H9 (cell line): Measurements from ENCODE around the gene ADNP2. TPM values are rescaled to one million over a fixed set of nuclear protein-coding genes. Genes with fewer than 3 reads are reported as not detected.

Source experiments
- DNase-seq: peaks from one replicate; pipeline ENCODE4 v3.0.0-alpha.2; 2017
- H2AFZ ChIP-seq: one replicate; pipeline ENCODE4 v1.6.1; 2013; ENCODE audit warnings: mild to moderate bottlenecking, low read length, control low read depth, moderate library complexity
- H2AK5ac ChIP-seq: 2 replicates; pipeline ENCODE4 v1.6.1; 2013; ENCODE audit warnings: low read length, control low read depth, mixed read lengths; ENCODE audit not compliant: insufficient read length
- H2BK120ac ChIP-seq: one replicate; pipeline ENCODE4 v1.6.1; 2013; ENCODE audit warnings: low read depth, mild to moderate bottlenecking, low read length, control low read depth, inconsistent platforms; ENCODE audit not compliant: poor library complexity, severe bottlenecking
- H2BK12ac ChIP-seq: 2 replicates; pipeline ENCODE4 v1.6.1; 2013; ENCODE audit warnings: low read length, control low read depth, mixed read lengths, low read depth; ENCODE audit not compliant: insufficient read length
- H2BK15ac ChIP-seq: 2 replicates; pipeline ENCODE4 v1.6.1; 2013; ENCODE audit warnings: low read depth, low read length, control low read depth
- H2BK20ac ChIP-seq: one replicate; pipeline ENCODE4 v1.6.1; 2013; ENCODE audit warnings: low read depth, mild to moderate bottlenecking, low read length, control low read depth, inconsistent platforms; ENCODE audit not compliant: poor library complexity, severe bottlenecking
- H2BK5ac ChIP-seq: 2 replicates; pipeline ENCODE4 v1.6.1; 2013; ENCODE audit warnings: low read length, control low read depth, mixed read lengths; ENCODE audit not compliant: insufficient read length
- H3K14ac ChIP-seq: 2 replicates; pipeline ENCODE4 v1.6.1; 2013; ENCODE audit warnings: low read length, control low read depth; ENCODE audit not compliant: insufficient read depth
- H3K18ac ChIP-seq: 2 replicates; pipeline ENCODE4 v1.6.1; 2013; ENCODE audit warnings: low read depth, mild to moderate bottlenecking, mixed read lengths, low read length, control low read depth; ENCODE audit not compliant: insufficient read length
- H3K23ac ChIP-seq: 2 replicates; pipeline ENCODE4 v1.6.1; 2013; ENCODE audit warnings: low read length, control low read depth, mixed read lengths, low read depth; ENCODE audit not compliant: insufficient read length
- H3K23me2 ChIP-seq: 2 replicates; pipeline ENCODE4 v1.6.1; 2013; ENCODE audit warnings: low read depth, mild to moderate bottlenecking, mixed read lengths, low read length, control low read depth; ENCODE audit not compliant: insufficient read length, poor library complexity, severe bottlenecking
- H3K27ac ChIP-seq: 2 replicates; pipeline ENCODE4 v1.5.1; 2013; ENCODE audit warnings: low read length, control low read depth, mixed read lengths, low read depth; ENCODE audit not compliant: insufficient read length
- H3K27me3 ChIP-seq: 2 replicates; pipeline ENCODE4 v1.6.1; 2013; ENCODE audit warnings: low read length, control low read depth, inconsistent platforms; ENCODE audit not compliant: insufficient read depth
- H3K4ac ChIP-seq: 2 replicates; pipeline ENCODE4 v1.6.1; 2013; ENCODE audit warnings: low read depth, mild to moderate bottlenecking, control low read depth, inconsistent platforms, low read length, moderate library complexity
- H3K4me1 ChIP-seq: 2 replicates; pipeline ENCODE4 v1.6.1; 2013; ENCODE audit warnings: low read length, control low read depth, inconsistent platforms; ENCODE audit not compliant: insufficient read depth
- H3K4me2 ChIP-seq: 2 replicates; pipeline ENCODE4 v1.6.1; 2013; ENCODE audit warnings: low read length, control low read depth, mixed read lengths; ENCODE audit not compliant: insufficient read length, insufficient read depth
- H3K56ac ChIP-seq: 2 replicates; pipeline ENCODE4 v1.6.1; 2013; ENCODE audit warnings: low read depth, mild to moderate bottlenecking, mixed read lengths, low read length, control low read depth; ENCODE audit not compliant: insufficient read length
- H3K79me1 ChIP-seq: 2 replicates; pipeline ENCODE4 v1.6.1; 2013; ENCODE audit warnings: low read depth, mild to moderate bottlenecking, moderate library complexity, low read length, control low read depth, inconsistent platforms; ENCODE audit not compliant: insufficient read depth, poor library complexity, severe bottlenecking
- H3K79me2 ChIP-seq: 2 replicates; pipeline ENCODE4 v1.6.1; 2013; ENCODE audit warnings: low read length, control low read depth, inconsistent platforms; ENCODE audit not compliant: insufficient read depth
- H3K9ac ChIP-seq: 2 replicates; pipeline ENCODE4 v1.6.1; 2013; ENCODE audit warnings: low read length, control low read depth, mixed read lengths; ENCODE audit not compliant: insufficient read length; ENCODE audit errors: extremely low read depth
- H3K9me3 ChIP-seq: one replicate; pipeline ENCODE4 v1.6.1; 2013; ENCODE audit warnings: low read depth, low read length, inconsistent platforms; ENCODE audit not compliant: control insufficient read depth
- H3T11ph ChIP-seq: one replicate; pipeline ENCODE4 v1.6.1; 2013; ENCODE audit warnings: mild to moderate bottlenecking, low read length, control low read depth, inconsistent platforms
- H4K20me1 ChIP-seq: one replicate; pipeline ENCODE4 v1.6.1; 2013; ENCODE audit not compliant: control insufficient read depth, insufficient read length, insufficient read depth
- H4K5ac ChIP-seq: 2 replicates; pipeline ENCODE4 v1.6.1; 2013; ENCODE audit warnings: low read depth, mild to moderate bottlenecking, mixed read lengths, low read length, control low read depth; ENCODE audit not compliant: insufficient read length
- H4K8ac ChIP-seq: replicated peaks from 2 replicates; pipeline ENCODE4 v1.6.1; 2013; ENCODE audit warnings: low read length, control low read depth, mixed read lengths, low read depth; ENCODE audit not compliant: insufficient read length
- H4K91ac ChIP-seq: 2 replicates; pipeline ENCODE4 v1.6.1; 2013; ENCODE audit warnings: low read depth, mild to moderate bottlenecking, moderate library complexity, mixed read lengths, low read length, control low read depth; ENCODE audit not compliant: insufficient read length
- H3K27ac Mint-ChIP-seq, 3 experiments: 2 replicates in 2 of 3; 3 replicates in 1 of 3; pipeline ENCODE4 v1.8.0; 2020 to 2021; ENCODE audit warnings: mixed read lengths in 3 of 3, mild to moderate bottlenecking in 1 of 3, moderate library complexity in 1 of 3
- H3K27me3 Mint-ChIP-seq: 2 replicates; pipeline ENCODE4 v1.8.0; 2021; ENCODE audit warnings: low read depth, mild to moderate bottlenecking, moderate library complexity, mixed read lengths
- H3K36me3 Mint-ChIP-seq, 3 experiments: 2 replicates in 2 of 3; 3 replicates in 1 of 3; pipeline ENCODE4 v1.8.0; 2020 to 2021; ENCODE audit warnings: low read depth in 3 of 3, mixed read lengths in 3 of 3; ENCODE audit not compliant: insufficient read depth in 1 of 3
- H3K4me1 Mint-ChIP-seq, 2 experiments: 2 replicates each; pipeline ENCODE4 v1.8.0; 2020; ENCODE audit warnings: mixed read lengths in 2 of 2
- H3K4me3 Mint-ChIP-seq, 2 experiments: 2 replicates in 1 of 2; 3 replicates in 1 of 2; pipeline ENCODE4 v1.8.0; 2020 to 2021; ENCODE audit warnings: mild to moderate bottlenecking in 2 of 2, mixed read lengths in 2 of 2, moderate library complexity in 1 of 2
- H3K9me3 Mint-ChIP-seq, 2 experiments: 2 replicates in 1 of 2; 3 replicates in 1 of 2; pipeline ENCODE4 v1.8.0; 2020; ENCODE audit warnings: mild to moderate bottlenecking in 2 of 2, mixed read lengths in 2 of 2, moderate library complexity in 1 of 2
- CTCF ChIP-seq: fragments of 200-600 bp; sonication (generic); conservative IDR thresholded peaks from 3 replicates; pipeline ENCODE4 v1.8.0; 2021; ENCODE audit warnings: antibody characterized with exemption, mild to moderate bottlenecking
- WGBS: extraction: QIAGEN DNeasy Blood & Tissue Kit; methylation state at CpG from one replicate; pipeline ENCODE4 v1.1.7; 2013; ENCODE audit warnings: missing lambda C conversion rate, low lambda C conversion rate, mixed read lengths; ENCODE audit not compliant: insufficient read length; ENCODE audit errors: extremely low coverage; 5-methylcytosine and 5-hydroxymethylcytosine counted together
- total RNA-seq: library from RNA; stranded (reverse); gene quantifications from 2 replicates; pipeline ENCODE4 v1.2.1, GENCODE V29; 2021

Gene ADNP2
- total RNA-seq, 1 experiment from 2014 or later, result 53.5 TPM

DNA sequence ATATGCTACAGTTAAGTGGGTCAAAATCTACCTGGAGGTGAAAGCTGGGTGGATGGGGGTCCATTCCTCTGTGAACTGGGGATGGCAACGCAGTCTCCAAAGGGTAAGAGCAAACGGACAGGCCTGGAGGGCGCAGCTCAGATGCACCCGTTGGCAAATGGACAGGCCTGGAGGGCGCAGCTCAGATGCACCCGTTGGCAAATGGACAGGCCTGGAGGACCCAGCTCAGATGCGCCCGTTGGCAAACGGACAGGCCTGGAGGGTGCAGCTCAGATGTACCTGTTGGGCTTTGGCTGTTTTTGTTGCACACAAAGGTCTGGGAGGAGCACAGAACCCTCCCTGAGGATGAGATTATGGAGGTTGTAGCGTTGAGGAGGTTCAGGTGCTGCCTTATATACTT is 41.2 kb upstream of the ADNP2 start:
- H2AFZ ChIP-seq, result no peak overlapping the region
- H3K27me3 Mint-ChIP-seq, result no peaks in the 10 kb centered on the region

More for the DNA sequence above, 41.2 kb upstream of the ADNP2 start:
- WGBS, result no CpG with 5 or more reads among the region's 10 CpGs
- no peak overlapping the region for H3K56ac ChIP-seq
- H3K18ac ChIP-seq, result no peak overlapping the region
- peaks cover 5 to 8% (median 5%) of the 10 kb centered on the region in 3 experiments; a peak in 4 of 7 replicates for H3K36me3 Mint-ChIP-seq
- no peaks in the 10 kb centered on the region for H3K4me1 ChIP-seq
- no peaks in the 10 kb centered on the region for H3K79me1 ChIP-seq
- no peak overlapping the region for H4K8ac ChIP-seq
- DNase-seq, result no peak
- no peak overlapping the region for H3K4ac ChIP-seq
- no peak overlapping the region for H4K91ac ChIP-seq
- H4K5ac ChIP-seq, result no peak overlapping the region
- no peak overlapping the region for H3K23ac ChIP-seq
- H3T11ph ChIP-seq, result no peak overlapping the region
- no peak overlapping the region for H2BK20ac ChIP-seq
- H2BK12ac ChIP-seq, result no peak overlapping the region
- no peak overlapping the region for H3K14ac ChIP-seq
- H3K4me1 Mint-ChIP-seq, result peaks cover 10 to 13% of the 10 kb centered on the region in 2 experiments
- no peaks in the 10 kb centered on the region for H3K79me2 ChIP-seq
- H3K4me3 Mint-ChIP-seq, result no peak overlapping the region
- no peak overlapping the region for H3K4me2 ChIP-seq
- H3K23me2 ChIP-seq, result no peaks in the 10 kb centered on the region
- no peaks in the 10 kb centered on the region for H4K20me1 ChIP-seq
- no peak for TF ChIP-seq CTCF
- no peaks in the 10 kb centered on the region for H3K9me3 ChIP-seq
- no peak overlapping the region for H2BK15ac ChIP-seq
- H3K27me3 ChIP-seq, result no peaks in the 10 kb centered on the region
- no peak overlapping the region for H3K9ac ChIP-seq
- no peak overlapping the region for H3K27ac Mint-ChIP-seq
- no peak overlapping the region for H2AK5ac ChIP-seq
- no peak overlapping the region for H3K27ac ChIP-seq
- no peak overlapping the region for H2BK5ac ChIP-seq
- no peak overlapping the region for H2BK120ac ChIP-seq
- H3K9me3 Mint-ChIP-seq, result peaks cover 9 to 10% of the 10 kb centered on the region in 2 experiments; a peak in 4 of 5 replicates
